A673 (cell line): ENCODE measurements around the gene CASP8AP2.

Experiments
- CTCF ChIP-seq: fragments of 300-800, 200-600 bp; sonication (generic); conservative IDR thresholded peaks from 2 replicates; pipeline ENCODE4 v1.5.1; 2017; ENCODE audit warnings: low read depth, mild to moderate bottlenecking, antibody characterized with exemption, low read length, moderate library complexity, mixed read lengths
- EZH2 ChIP-seq: fragments of 200-600 bp; sonication (generic); IDR thresholded peaks from 2 replicates; pipeline ENCODE4 v1.6.1; 2017; ENCODE audit warnings: borderline replicate concordance, low read depth, mild to moderate bottlenecking, mixed read lengths, antibody characterized with exemption, low read length; ENCODE audit not compliant: poor library complexity, severe bottlenecking

- TF ChIP-seq CTCF (no peak), EZH2 (no peak)
Measured at GRCh38 chr6:89858041-89858440, 28.4 kb downstream of the CASP8AP2 start.
